ENCODE results near the gene C18orf32.

DNA sequence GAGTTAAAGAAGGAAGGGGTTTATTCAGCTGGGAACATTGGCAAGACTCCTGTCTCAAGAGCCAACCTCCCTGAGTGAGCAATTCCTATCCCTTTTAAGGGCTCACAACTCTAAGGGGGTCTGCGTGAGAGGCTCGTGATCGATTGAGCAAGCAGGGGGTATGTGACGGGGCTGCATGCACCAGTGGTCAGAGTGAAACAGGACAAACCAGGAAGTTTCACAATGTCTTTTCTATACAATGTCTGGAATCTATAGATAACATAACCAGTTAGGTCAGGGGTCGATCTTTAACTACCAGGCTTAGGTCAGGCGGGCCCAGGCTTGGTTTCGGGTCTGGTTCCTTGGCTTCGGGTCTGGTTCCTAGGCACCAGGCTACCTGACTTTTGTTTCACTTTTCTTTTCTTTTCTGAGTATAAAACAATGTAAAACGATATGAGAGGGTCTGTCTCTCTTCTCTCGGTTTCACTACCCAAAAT lies 44.7 kb upstream of the C18orf32 start:
- TF ChIP-seq, protein P1, sequence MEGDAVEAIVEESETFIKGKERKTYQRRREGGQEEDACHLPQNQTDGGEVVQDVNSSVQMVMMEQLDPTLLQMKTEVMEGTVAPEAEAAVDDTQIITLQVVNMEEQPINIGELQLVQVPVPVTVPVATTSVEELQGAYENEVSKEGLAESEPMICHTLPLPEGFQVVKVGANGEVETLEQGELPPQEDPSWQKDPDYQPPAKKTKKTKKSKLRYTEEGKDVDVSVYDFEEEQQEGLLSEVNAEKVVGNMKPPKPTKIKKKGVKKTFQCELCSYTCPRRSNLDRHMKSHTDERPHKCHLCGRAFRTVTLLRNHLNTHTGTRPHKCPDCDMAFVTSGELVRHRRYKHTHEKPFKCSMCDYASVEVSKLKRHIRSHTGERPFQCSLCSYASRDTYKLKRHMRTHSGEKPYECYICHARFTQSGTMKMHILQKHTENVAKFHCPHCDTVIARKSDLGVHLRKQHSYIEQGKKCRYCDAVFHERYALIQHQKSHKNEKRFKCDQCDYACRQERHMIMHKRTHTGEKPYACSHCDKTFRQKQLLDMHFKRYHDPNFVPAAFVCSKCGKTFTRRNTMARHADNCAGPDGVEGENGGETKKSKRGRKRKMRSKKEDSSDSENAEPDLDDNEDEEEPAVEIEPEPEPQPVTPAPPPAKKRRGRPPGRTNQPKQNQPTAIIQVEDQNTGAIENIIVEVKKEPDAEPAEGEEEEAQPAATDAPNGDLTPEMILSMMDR (IDR thresholded peaks at IDR 0.05) = no peak
- TF ChIP-seq POLR2AphosphoS5 (IDR thresholded peaks at IDR 0.05; ENCODE audit: insufficient read depth in 1 of 2, low read depth in 1 of 2) (no peak), POLR2A (IDR thresholded peaks at IDR 0.05) (no peak)
